Astrocyte (in vitro differentiated cells and primary cell): ENCODE results near the gene DNAJC27. TPM values are rescaled to one million over a fixed set of nuclear protein-coding genes. Genes with fewer than 3 reads are reported as not detected.
A peak's percentile ranks its signal among the peaks of the same experiment; 100 is the strongest.

Source experiments
- DNase-seq: peaks from one replicate; pipeline ENCODE4 v3.0.0-alpha.2; 2010; ENCODE audit warnings: low read depth
- FAIRE-seq: peaks from 2 replicates; lab custom pipeline; 2011; peaks lifted over from hg19 to GRCh38; lab: Jason Lieb, UNC
- H2AFZ ChIP-seq: 2 replicates; pipeline ENCODE4 v1.6.0; 2012; ENCODE audit warnings: low read depth, low read length, inconsistent platforms
- H3K27ac ChIP-seq: 2 replicates; pipeline ENCODE4 v1.5.1; 2011; ENCODE audit warnings: low read depth, low read length, inconsistent platforms
- H3K27me3 ChIP-seq: 2 replicates; pipeline ENCODE4 v1.6.0; 2011; ENCODE audit warnings: low read length, inconsistent platforms; ENCODE audit not compliant: insufficient read depth
- H3K36me3 ChIP-seq: 2 replicates; pipeline ENCODE4 v1.5.1; 2011; ENCODE audit warnings: low read length, inconsistent platforms; ENCODE audit not compliant: insufficient read depth
- H3K4me1 ChIP-seq: 2 replicates; pipeline ENCODE4 v1.5.1; 2011; ENCODE audit warnings: low read length, inconsistent platforms; ENCODE audit not compliant: insufficient read depth
- H3K4me2 ChIP-seq: 2 replicates; pipeline ENCODE4 v1.6.0; 2012; ENCODE audit warnings: low read length, inconsistent platforms
- H3K4me3 ChIP-seq: 2 replicates; pipeline ENCODE4 v1.5.1; 2011; ENCODE audit warnings: low read depth, mild to moderate bottlenecking, low read length, inconsistent platforms; ENCODE audit not compliant: insufficient read depth
- H3K79me2 ChIP-seq: 2 replicates; pipeline ENCODE4 v1.6.0; 2012; ENCODE audit warnings: mild to moderate bottlenecking, low read length, inconsistent platforms; ENCODE audit not compliant: insufficient read depth
- H3K9ac ChIP-seq: 2 replicates; pipeline ENCODE4 v1.6.0; 2012; ENCODE audit warnings: mild to moderate bottlenecking, low read length, inconsistent platforms
- H3K9me3 ChIP-seq: 2 replicates; pipeline ENCODE4 v1.5.1; 2012; ENCODE audit warnings: low read depth, mild to moderate bottlenecking, low read length, inconsistent platforms; ENCODE audit not compliant: insufficient read depth
- H4K20me1 ChIP-seq: 2 replicates; pipeline ENCODE4 v1.6.0; 2012; ENCODE audit warnings: low read length, inconsistent platforms; ENCODE audit not compliant: insufficient read depth
- H3K27ac Mint-ChIP-seq: one replicate; pipeline ENCODE4 v1.8.0; 2021; ENCODE audit warnings: mild to moderate bottlenecking, mixed read lengths; ENCODE audit not compliant: unreplicated experiment
- H3K27me3 Mint-ChIP-seq: one replicate; pipeline ENCODE4 v1.8.0; 2021; ENCODE audit warnings: low read depth, mixed read lengths; ENCODE audit not compliant: unreplicated experiment
- H3K36me3 Mint-ChIP-seq: one replicate; pipeline ENCODE4 v1.8.0; 2021; ENCODE audit warnings: low read depth, mixed read lengths; ENCODE audit not compliant: unreplicated experiment
- H3K4me1 Mint-ChIP-seq: one replicate; pipeline ENCODE4 v1.8.0; 2021; ENCODE audit warnings: low read depth, mixed read lengths; ENCODE audit not compliant: unreplicated experiment
- H3K4me3 Mint-ChIP-seq: one replicate; pipeline ENCODE4 v1.8.0; 2021; ENCODE audit warnings: mild to moderate bottlenecking, moderate library complexity, mixed read lengths; ENCODE audit not compliant: unreplicated experiment
- H3K9me3 Mint-ChIP-seq: one replicate; pipeline ENCODE4 v1.8.0; 2021; ENCODE audit warnings: mild to moderate bottlenecking, mixed read lengths; ENCODE audit not compliant: unreplicated experiment
- EZH2 ChIP-seq: IDR thresholded peaks from 2 replicates; pipeline ENCODE4 v1.6.1; 2012; ENCODE audit warnings: mild to moderate bottlenecking, low read length, inconsistent platforms; ENCODE audit not compliant: insufficient read depth
- total RNA-seq: library from RNA; stranded (reverse); gene quantifications from 2 replicates; pipeline ENCODE4 v1.2.1, GENCODE V29; 2021
- TF ChIP-seq, protein P1 (sequence below): IDR thresholded peaks from 2 replicates; pipeline ENCODE4 v1.5.1; 2011; ENCODE audit warnings: low read depth, mild to moderate bottlenecking, inconsistent platforms, low read length, moderate library complexity; ENCODE audit not compliant: insufficient read depth

The DNAJC27 gene
- total RNA-seq, 1 donor from 2014 or later = 3.5 TPM

- peak within 1 kb of the TSS; percentile 82 for H3K4me2 ChIP-seq
- H3K4me3 Mint-ChIP-seq = peak within 1 kb of the TSS; percentile 82
- peak within 1 kb of the TSS; percentile 70 for H2AFZ ChIP-seq
- peak within 1 kb of the TSS; percentile 86 for H3K27ac Mint-ChIP-seq
- FAIRE-seq = no peak
- H3K4me3 ChIP-seq = peak within 1 kb of the TSS; percentile 55
- H3K36me3 ChIP-seq = no peaks in the 10 kb centered on the region
- peaks cover 8% of the 10 kb centered on the region for H3K79me2 ChIP-seq
- no peaks in the 10 kb centered on the region for H3K27me3 ChIP-seq
- H3K9me3 Mint-ChIP-seq = no peaks in the 10 kb centered on the region
- peaks cover 10% of the 10 kb centered on the region for H3K27me3 Mint-ChIP-seq
- peaks cover 11% of the 10 kb centered on the region for H3K4me1 ChIP-seq
- H3K27ac ChIP-seq = no peak within 1 kb of the TSS
- no peak for DNase-seq
- H4K20me1 ChIP-seq = peaks cover 16% of the 10 kb centered on the region
- TF ChIP-seq EZH2 = no peak
- TF ChIP-seq, protein P1, sequence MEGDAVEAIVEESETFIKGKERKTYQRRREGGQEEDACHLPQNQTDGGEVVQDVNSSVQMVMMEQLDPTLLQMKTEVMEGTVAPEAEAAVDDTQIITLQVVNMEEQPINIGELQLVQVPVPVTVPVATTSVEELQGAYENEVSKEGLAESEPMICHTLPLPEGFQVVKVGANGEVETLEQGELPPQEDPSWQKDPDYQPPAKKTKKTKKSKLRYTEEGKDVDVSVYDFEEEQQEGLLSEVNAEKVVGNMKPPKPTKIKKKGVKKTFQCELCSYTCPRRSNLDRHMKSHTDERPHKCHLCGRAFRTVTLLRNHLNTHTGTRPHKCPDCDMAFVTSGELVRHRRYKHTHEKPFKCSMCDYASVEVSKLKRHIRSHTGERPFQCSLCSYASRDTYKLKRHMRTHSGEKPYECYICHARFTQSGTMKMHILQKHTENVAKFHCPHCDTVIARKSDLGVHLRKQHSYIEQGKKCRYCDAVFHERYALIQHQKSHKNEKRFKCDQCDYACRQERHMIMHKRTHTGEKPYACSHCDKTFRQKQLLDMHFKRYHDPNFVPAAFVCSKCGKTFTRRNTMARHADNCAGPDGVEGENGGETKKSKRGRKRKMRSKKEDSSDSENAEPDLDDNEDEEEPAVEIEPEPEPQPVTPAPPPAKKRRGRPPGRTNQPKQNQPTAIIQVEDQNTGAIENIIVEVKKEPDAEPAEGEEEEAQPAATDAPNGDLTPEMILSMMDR = no peak
- H3K9ac ChIP-seq = peak within 1 kb of the TSS; percentile 58
- peaks cover 2% of the 10 kb centered on the region for H3K36me3 Mint-ChIP-seq
- H3K9me3 ChIP-seq = no peaks in the 10 kb centered on the region
- H3K4me1 Mint-ChIP-seq = peaks cover 5% of the 10 kb centered on the region
Observed at GRCh38 chr2:24920098-24920808, 51.5 kb downstream of the DNAJC27 start, which contains the start of gene ADCY3. Gene ADCY3, minus strand, starts transcription at chr2:24920237. Its CDS starts 1,250 bp downstream, at chr2:24918987.

GRCh38 chr2:24919506-24920097, 52.2 kb downstream of the DNAJC27 start:
- no peak for TF ChIP-seq EZH2
- TF ChIP-seq, protein P1 = no peak
- Mint-ChIP-seq H3K27me3 (peaks cover 10% of the 10 kb centered on the region), H3K36me3 (peaks cover 2% of the 10 kb centered on the region), H3K9me3 (no peaks in the 10 kb centered on the region), H3K4me3 (peak overlapping the region; percentile 82), H3K4me1 (peaks cover 5% of the 10 kb centered on the region), H3K27ac (peak overlapping the region; percentile 86)
- Histone ChIP-seq H3K4me1 (peaks cover 11% of the 10 kb centered on the region), H3K9me3 (no peaks in the 10 kb centered on the region), H3K79me2 (peaks cover 8% of the 10 kb centered on the region), H3K4me3 (peak overlapping the region; percentile 44), H3K4me2 (peak overlapping the region; percentile 82), H4K20me1 (peaks cover 22% of the 10 kb centered on the region), H3K9ac (peak overlapping the region; percentile 58), H3K36me3 (no peaks in the 10 kb centered on the region), H2AFZ (peak overlapping the region; percentile 70), H3K27ac (no peak overlapping the region), H3K27me3 (no peaks in the 10 kb centered on the region)
- DNase-seq = no peak
- no peak for FAIRE-seq
